HEK293 (cell line): Measurements from ENCODE around the gene FNIP1.

Experiments used
- CTCF ChIA-PET: fragments of 350-600 bp; formaldehyde crosslinking; extraction: SDS; loops from one replicate; lab custom pipeline; 2021; ENCODE audit warnings: antibody characterized with exemption; lab: Yijun Ruan, JAX
- POLR2A ChIA-PET: fragments of 300-600 bp; formaldehyde crosslinking; extraction: SDS; loops from one replicate; lab custom pipeline; 2020; ENCODE audit warnings: antibody characterized with exemption, inconsistent platforms; lab: Yijun Ruan, JAX
- H3K27ac ChIP-seq: fragments of 200-500 bp; sonication (Bioruptor generic); 2 replicates; pipeline ENCODE4 v1.5.1; 2014; ENCODE audit warnings: low read depth, low read length, control low read depth, inconsistent platforms; ENCODE audit errors: extremely low read depth
- H3K36me3 ChIP-seq, 2 experiments: fragments of 200-500 bp in 1 of 2; sonication (Bioruptor generic) in 1 of 2; 1 replicate in 1 of 2; 2 replicates in 1 of 2; pipeline ENCODE4 v1.5.1; 2014 to 2017; ENCODE audit warnings: inconsistent platforms in 2 of 2, low read length in 2 of 2; ENCODE audit not compliant: control insufficient read depth in 2 of 2, insufficient read depth in 1 of 2
- H3K4me1 ChIP-seq: fragments of 200-500 bp; sonication (Bioruptor generic); 2 replicates; pipeline ENCODE4 v1.5.1; 2014; ENCODE audit warnings: mild to moderate bottlenecking, low read length, inconsistent platforms; ENCODE audit not compliant: control insufficient read depth, insufficient read depth
- H3K4me3 ChIP-seq: 2 replicates; pipeline ENCODE4 v1.5.1; 2011; ENCODE audit warnings: low read depth, mild to moderate bottlenecking, control low read depth, low read length, moderate library complexity
- H3K9me3 ChIP-seq: fragments of 200-500 bp; sonication (Bioruptor generic); 2 replicates; pipeline ENCODE4 v1.5.1; 2014; ENCODE audit warnings: low read depth, low read length, inconsistent platforms; ENCODE audit not compliant: control insufficient read depth, insufficient read depth
- BCL6B ChIP-seq: fragments of 450-650 bp; formaldehyde crosslinking; IDR thresholded peaks from 2 replicates; pipeline ENCODE4 v1.5.1; 2017; ENCODE audit warnings: missing biosample characterization, missing genetic modification characterization
- GLIS2 ChIP-seq: fragments of 450-650 bp; formaldehyde crosslinking; IDR thresholded peaks from 2 replicates; pipeline ENCODE4 v1.5.1; 2016; ENCODE audit warnings: missing biosample characterization, missing genetic modification characterization
- HOXA7 ChIP-seq: sonication (generic); formaldehyde crosslinking; IDR thresholded peaks from 2 replicates; pipeline ENCODE4 v1.8.1; 2022; ENCODE audit warnings: missing genetic modification reagents, borderline replicate concordance
- INSM2 ChIP-seq: fragments of 450-650 bp; formaldehyde crosslinking; IDR thresholded peaks from 2 replicates; pipeline ENCODE4 v1.5.1; 2016; ENCODE audit warnings: missing biosample characterization, missing genetic modification characterization
- MYNN ChIP-seq: fragments of 450-650 bp; formaldehyde crosslinking; IDR thresholded peaks from 2 replicates; pipeline ENCODE4 v1.5.1; 2016; ENCODE audit warnings: missing biosample characterization, missing genetic modification characterization, borderline replicate concordance
- PRDM10 ChIP-seq: fragments of 450-650 bp; formaldehyde crosslinking; IDR thresholded peaks from 2 replicates; pipeline ENCODE4 v1.5.1; 2016; ENCODE audit warnings: missing biosample characterization, missing genetic modification characterization
- ZBTB1 ChIP-seq: fragments of 450-650 bp; formaldehyde crosslinking; IDR thresholded peaks from 2 replicates; pipeline ENCODE4 v1.5.1; 2016; ENCODE audit warnings: missing biosample characterization, missing genetic modification characterization
- ZBTB44 ChIP-seq: fragments of 450-650 bp; IDR thresholded peaks from 2 replicates; pipeline ENCODE4 v1.5.1; 2018; ENCODE audit warnings: missing biosample characterization, mild to moderate bottlenecking, missing genetic modification characterization
- ZFP41 ChIP-seq: fragments of 450-650 bp; formaldehyde crosslinking; IDR thresholded peaks from 2 replicates; pipeline ENCODE4 v1.5.1; 2016; ENCODE audit warnings: missing biosample characterization, missing genetic modification characterization, borderline replicate concordance
- ZNF148 ChIP-seq: fragments of 450-650 bp; formaldehyde crosslinking; IDR thresholded peaks from 2 replicates; pipeline ENCODE4 v1.5.0; 2017; ENCODE audit warnings: missing biosample characterization, missing genetic modification characterization, borderline replicate concordance
- ZNF555 ChIP-seq: fragments of 450-650 bp; formaldehyde crosslinking; conservative IDR thresholded peaks from 2 replicates; pipeline ENCODE4 v1.5.1; 2017; ENCODE audit warnings: missing biosample characterization, mild to moderate bottlenecking, missing genetic modification characterization, inconsistent platforms
- ZNF621 ChIP-seq: fragments of 450-650 bp; formaldehyde crosslinking; IDR thresholded peaks from 2 replicates; pipeline ENCODE4 v1.5.1; 2017; ENCODE audit warnings: missing biosample characterization, missing genetic modification characterization
- ZNF623 ChIP-seq: fragments of 450-650 bp; formaldehyde crosslinking; IDR thresholded peaks from 2 replicates; pipeline ENCODE4 v1.5.1; 2016; ENCODE audit warnings: missing biosample characterization, missing genetic modification characterization
- ZNF629 ChIP-seq: fragments of 450-650 bp; formaldehyde crosslinking; IDR thresholded peaks from 2 replicates; pipeline ENCODE4 v1.5.1; 2017; ENCODE audit warnings: missing biosample characterization, missing genetic modification characterization
- ZNF670 ChIP-seq: fragments of 450-650 bp; formaldehyde crosslinking; IDR thresholded peaks from 2 replicates; pipeline ENCODE4 v1.5.1; 2016; ENCODE audit warnings: missing biosample characterization, missing genetic modification characterization, low read depth
- ZNF701 ChIP-seq: fragments of 450-650 bp; formaldehyde crosslinking; IDR thresholded peaks from 2 replicates; pipeline ENCODE4 v1.5.1; 2016; ENCODE audit warnings: missing biosample characterization, missing genetic modification characterization
- ZNF707 ChIP-seq: fragments of 450-650 bp; formaldehyde crosslinking; IDR thresholded peaks from 2 replicates; pipeline ENCODE4 v1.5.1; 2016; ENCODE audit warnings: missing biosample characterization, missing genetic modification characterization
- ZSCAN4 ChIP-seq: fragments of 450-650 bp; formaldehyde crosslinking; IDR thresholded peaks from 2 replicates; pipeline ENCODE4 v1.5.1; 2017; ENCODE audit warnings: missing biosample characterization, missing genetic modification characterization
- ZXDB ChIP-seq: fragments of 450-650 bp; formaldehyde crosslinking; IDR thresholded peaks from 2 replicates; pipeline ENCODE4 v1.5.1; 2016; ENCODE audit warnings: missing biosample characterization, missing genetic modification characterization

Gene FNIP1

GRCh38 chr5:131608597-131608996 lies 188.2 kb downstream of the FNIP1 start (continued):
- TF ChIP-seq ZNF148 (tag by site-specific recombination) (no peak), ZNF701 (tag by site-specific recombination) (no peak), ZNF623 (tag by site-specific recombination) (no peak), ZNF555 (tag by site-specific recombination) (no peak), HOXA7 (CRISPR knock-in tag) (no peak)

- ChIA-PET POLR2A (no interaction called here), CTCF (interaction anchor here (1.2 kb wide), 1 partner anchor 454 kb away, joined by 4 read pairs; no protein-coding TSS in a partner anchor)
- Histone ChIP-seq H3K36me3 (no peaks in the 10 kb centered on the region), H3K4me3 (no peak overlapping the region), H3K9me3 (no peaks in the 10 kb centered on the region), H3K4me1 (peaks cover 13% of the 10 kb centered on the region), H3K27ac (no peak overlapping the region)
- TF ChIP-seq ZNF621 (tag by site-specific recombination) (no peak), ZBTB1 (tag by site-specific recombination) (no peak), ZNF670 (tag by site-specific recombination) (no peak), ZFP41 (tag by site-specific recombination) (no peak), GLIS2 (tag by site-specific recombination) (no peak)
Measured at GRCh38 chr5:131607903-131608540, 188.8 kb downstream of the FNIP1 start.

GRCh38 chr5:131607418-131607817 lies 189.4 kb downstream of the FNIP1 start:
- H3K27ac ChIP-seq = no peak overlapping the region
- peaks cover 3 to 6% of the 10 kb centered on the region in 2 experiments; a peak in 2 of 3 replicates for H3K36me3 ChIP-seq
- ChIA-PET CTCF (no interaction called here), POLR2A (no interaction called here)
- peaks cover 13% of the 10 kb centered on the region for H3K4me1 ChIP-seq
- H3K9me3 ChIP-seq = no peaks in the 10 kb centered on the region
- H3K4me3 ChIP-seq = no peak overlapping the region
- TF ChIP-seq ZBTB44 = peak; percentile 16; the same call in 1 of the 2 replicates
- no peak for TF ChIP-seq ZNF629
- no peak for TF ChIP-seq ZSCAN4 (tag by site-specific recombination)
- TF ChIP-seq ZNF707 (tag by site-specific recombination) = no peak
- no peak for TF ChIP-seq INSM2 (tag by site-specific recombination)
- TF ChIP-seq BCL6B = no peak
- no peak for TF ChIP-seq ZXDB (tag by site-specific recombination)
- peak; percentile 14 for TF ChIP-seq PRDM10
- TF ChIP-seq MYNN (tag by site-specific recombination) = peak; percentile 47; the same call in 1 of the 2 replicates
